ENCODE results near the gene RNF207.

Gene RNF207

DNA sequence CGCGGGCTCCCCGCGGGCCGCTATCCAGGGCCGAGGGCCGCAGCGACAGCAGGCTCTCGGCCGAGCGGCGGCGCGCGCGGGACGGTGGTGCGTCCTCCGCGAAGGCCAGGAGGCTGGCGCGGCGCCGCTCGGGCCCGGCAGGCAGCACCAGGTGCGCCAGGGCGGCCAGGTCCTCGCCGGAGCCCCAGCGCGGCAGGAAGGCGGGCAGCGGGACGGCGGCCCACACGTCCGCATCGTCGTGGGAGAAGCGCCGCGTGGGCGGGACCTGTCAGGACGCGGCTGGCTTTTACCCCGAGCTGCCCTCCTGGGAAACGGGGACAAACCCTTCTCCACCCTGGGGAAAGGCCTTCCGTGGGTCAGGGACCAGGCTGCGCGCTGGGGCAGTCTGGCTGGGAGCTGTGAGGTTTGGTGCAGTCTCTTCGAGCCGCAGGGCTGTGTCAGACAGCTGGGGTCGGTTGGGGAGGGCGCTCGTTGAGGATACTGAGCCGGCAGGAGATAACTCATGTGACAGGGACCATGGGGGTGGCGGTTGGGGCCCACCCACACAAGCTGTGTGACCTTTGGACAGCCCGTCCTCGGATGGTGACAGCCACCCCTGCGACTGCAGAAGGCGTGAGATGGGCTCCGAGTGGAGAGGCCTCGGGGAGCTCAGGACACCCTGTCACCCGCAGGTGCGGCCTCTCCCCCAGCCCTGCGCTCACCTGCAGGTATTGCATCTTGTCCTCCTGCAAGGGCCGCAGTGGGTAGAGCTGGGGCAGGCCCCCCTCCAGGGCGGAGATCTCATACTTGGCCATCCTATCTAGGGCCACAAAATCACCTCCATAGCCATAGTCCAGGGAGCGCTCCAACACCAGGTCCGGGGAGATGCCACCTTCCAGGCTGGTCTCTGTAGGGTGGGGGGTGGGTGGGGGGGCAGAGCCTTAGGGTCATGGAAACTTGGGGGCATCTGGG is 44.1 kb downstream of the RNF207 start:
- no peak for DNase-seq

DNA sequence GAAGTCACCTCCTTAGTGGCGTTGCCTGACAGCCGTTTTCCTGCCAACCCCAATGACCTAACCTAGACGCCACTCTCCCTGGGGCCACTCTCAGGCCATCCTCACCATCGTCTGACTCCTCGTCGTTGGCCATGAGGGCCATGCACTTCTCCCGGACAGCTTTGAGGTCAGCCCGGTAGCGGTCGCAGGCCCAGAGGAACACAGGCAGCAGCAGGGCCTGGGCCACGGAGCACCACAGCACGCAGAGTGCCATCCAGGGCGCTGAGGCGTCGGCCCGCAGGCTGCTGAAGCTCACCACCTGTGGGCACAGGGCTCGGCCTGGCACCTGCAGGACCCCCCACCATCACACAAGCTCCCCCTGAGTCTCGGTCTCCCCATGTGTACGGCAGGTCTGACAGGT is 45.3 kb downstream of the RNF207 start:
- DNase-seq: no peak

DNA sequence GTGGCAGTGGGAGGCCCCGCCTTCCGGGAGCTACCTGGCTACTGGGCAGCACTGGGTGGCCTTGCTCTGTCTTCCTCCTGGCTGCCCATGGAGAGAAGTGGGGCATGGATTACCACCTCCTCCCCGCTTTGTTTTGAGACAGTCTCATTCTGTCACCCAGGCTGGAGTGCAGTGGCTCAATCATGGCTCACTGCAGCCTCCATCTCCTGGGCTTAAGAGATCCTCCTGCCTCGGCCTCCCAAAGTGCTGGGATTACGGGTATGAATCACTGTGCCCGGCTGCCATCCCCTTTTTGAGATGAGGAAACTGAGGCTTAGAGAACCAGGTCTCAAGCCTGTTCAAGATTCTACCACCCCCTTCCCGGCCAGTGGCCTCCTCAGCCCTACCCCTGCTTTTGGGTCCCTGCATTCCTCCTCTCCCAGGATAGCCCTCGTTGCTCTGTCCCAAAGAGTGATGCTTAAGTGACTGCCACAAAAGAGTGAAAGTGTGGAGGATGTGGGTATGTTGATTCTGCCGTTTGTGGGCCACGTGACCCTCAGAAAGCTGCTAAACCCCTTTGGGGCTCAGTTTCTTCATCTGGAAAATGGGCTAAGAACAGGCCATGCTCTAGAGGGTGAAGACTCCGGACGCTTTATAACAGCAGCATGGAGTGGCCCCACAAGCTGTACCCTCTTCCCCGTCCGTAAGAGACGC is 45.9 kb downstream of the RNF207 start:
- no peak for DNase-seq

DNA sequence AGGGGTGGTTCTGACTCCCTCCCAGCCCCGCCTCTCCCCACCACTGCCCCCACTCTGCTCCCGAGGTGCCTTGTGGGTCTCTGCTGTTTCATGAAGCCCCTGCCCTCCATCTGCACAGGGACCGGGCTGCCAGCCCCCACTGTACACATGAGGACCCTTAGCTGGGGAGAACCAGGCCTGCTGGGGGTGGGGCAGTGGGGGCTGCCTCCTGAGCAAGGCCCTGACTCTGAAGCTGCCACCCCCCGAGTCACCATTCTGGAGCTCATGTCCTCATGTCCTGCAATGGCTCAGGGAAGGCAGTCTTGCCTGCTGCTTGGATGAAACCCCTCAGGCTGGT is 46.4 kb downstream of the RNF207 start:
- DNase-seq: no peak

DNA sequence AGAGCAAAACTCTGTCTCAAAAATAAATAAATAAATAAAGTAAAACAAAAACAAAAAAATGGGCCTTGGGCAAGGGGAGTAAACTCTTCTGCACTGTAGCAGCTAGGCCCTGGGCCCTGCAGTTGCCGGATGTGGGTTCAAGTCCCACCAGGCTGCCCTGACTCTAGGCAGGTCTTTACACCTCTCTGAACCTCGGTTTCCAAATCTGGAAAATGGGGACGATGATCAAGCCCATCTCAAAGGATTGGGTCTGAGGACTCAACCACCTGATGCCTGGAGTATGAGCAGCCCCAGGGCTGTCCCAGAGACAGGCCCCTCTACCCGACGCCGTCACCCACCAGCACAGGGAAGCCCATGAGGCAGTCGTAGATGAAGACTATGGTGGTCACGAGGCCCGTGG is 47.5 kb downstream of the RNF207 start:
- DNase-seq: no peak

DNA sequence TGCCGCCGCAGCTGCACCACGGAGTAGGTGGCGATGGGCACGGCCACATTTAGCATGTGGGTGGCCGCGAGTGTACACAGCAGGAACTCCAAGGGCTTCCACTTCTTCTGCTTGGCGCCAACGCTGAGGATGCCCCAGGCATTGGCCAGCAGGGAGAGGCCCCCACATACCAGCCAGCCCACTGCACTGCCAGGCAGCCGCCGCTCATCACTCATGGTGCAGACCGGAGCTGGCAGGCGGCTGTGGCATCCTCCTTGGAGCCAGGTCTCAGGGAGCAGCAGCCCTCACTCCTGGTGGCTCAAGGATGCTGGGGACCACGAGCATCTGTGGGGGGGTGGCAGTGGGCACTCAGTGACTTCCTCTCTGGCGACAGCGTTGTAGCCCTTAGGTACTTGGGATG is 48.8 kb downstream of the RNF207 start:
- no peak for DNase-seq

DNA sequence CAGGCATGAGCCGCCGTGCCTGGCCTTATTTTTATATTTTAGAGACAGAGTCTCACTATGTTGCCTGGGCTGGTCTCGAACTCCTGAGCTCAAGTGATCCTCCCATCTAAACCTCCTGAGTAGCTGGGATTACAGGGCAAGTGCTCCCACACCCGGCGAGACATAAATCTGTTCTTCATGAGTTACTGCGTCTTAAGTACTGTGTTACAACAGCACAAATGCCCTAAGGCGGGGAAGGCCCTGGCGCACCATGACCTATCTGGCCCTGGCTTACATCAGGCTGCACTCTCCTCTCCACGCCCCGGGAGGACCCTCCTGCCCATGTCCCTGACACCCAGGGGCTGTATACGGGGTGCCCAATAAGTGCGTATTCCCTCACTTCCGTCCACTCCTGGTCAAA is 50.7 kb downstream of the RNF207 start:
- no peak for DNase-seq

DNA sequence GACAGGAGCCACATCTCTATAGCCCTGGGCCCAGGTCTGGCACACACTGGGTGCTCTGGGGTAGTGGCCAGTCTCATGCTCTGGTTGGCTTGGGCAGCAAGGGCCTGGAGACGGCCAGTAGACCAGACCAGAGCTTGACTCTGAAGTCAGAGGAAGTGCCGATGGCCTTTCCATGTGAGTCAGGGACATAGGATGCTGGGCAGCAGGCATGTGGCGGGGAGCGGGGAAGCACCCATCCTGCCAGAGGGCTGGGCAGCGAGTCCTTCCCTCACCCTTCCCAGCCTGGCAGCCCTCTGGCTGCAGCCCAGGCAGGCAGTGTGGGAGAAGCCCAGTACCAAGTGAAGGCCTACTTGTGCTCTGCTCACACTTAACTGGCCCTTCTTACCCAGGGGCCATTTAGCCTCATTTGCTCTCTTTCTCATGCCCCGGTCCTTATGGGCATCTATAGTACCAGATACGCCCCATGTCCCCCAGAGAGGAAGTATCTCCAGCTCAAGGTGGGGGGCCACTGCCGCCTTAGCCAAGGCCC is 51.7 kb downstream of the RNF207 start:
- no peak for DNase-seq

DNA sequence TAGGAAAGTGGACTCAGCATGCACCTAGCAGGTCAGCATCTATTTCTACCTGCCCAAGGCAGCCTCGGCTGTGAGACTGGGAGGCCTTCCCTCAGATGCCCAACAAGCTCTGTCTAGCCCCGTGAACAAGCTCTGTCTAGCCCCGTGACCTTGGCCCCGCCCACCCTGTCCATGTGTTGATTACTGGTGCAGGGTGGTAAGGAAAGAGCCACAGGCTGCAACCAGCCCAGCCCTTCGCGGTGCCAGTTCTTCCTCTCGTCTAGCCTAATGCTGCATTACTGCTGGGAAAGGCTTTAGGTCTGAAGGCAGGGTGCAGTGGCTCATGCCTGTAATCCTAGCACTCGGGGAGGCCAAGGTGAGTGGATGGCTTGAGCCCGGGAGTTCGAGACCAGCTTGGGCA is 52.8 kb downstream of the RNF207 start:
- DNase-seq: no peak

DNA sequence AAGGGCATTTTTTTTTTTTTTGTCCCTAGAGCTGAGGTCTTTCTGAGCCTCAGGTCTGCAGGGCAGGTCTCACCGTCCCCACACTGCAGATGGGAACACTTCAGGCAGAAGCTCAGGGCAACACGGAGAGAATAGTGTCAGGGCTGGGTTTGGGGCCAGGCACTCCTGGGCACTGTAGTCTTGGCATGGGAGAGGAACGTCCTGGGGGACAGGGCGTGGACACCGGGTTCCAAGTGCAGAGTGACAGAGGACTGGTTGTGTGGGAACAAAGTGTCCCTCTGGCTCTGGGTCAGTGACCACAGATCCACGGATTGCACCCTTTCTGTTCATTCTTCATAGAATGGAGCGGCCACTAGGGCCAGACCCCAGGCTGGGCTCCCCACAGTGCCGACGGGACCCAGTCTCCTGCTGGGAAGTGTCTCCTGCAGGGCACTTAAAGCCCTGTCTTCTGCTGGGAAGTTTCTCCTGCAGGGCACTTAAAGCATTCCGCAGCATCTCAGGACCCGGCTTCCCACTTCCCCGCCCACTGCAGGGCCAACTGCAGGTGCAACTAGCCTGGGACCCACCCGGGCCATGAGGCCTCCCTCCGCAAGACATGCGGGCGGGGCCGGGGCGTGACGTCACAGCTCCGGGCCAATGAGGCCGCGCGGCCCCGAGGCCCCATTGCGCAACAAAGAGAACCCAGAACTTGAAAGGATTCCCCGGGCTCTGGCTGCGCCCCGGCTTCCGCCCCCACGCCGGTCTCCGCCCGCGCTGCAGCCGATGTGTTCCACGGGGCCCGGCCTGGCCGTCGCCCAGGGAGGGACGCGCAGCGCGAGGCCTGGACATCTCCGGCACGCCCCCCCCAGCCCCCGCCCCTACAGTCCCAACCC is 53.8 kb downstream of the RNF207 start:
- peak; percentile 90 for DNase-seq

DNA sequence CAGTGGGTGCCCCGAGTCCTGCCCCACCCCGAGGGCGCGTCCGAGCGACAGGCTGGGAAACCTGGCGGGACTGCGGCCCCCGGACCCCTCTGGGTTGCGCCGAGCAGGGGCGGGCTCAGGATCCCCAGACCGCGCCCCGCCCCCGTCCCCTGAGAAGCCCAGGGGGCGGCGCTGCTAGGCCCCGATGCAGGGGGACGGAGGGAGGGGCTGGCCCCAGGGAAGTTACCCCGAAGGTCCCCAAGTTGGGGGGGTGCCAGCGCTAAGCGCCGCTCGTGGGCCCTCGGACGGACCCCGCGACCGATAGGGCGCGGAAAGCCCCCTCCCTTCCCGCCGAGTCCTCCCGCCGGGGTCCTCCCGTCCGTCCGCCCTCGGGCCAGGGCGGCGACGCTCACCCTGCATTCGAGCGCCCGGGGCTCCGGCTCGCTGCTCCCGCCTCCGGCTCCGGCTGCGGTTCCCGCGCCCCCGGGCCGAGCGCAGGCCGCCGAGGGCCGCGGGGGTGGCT is 54.6 kb downstream of the RNF207 start:
- peak; percentile 27 for DNase-seq

DNA sequence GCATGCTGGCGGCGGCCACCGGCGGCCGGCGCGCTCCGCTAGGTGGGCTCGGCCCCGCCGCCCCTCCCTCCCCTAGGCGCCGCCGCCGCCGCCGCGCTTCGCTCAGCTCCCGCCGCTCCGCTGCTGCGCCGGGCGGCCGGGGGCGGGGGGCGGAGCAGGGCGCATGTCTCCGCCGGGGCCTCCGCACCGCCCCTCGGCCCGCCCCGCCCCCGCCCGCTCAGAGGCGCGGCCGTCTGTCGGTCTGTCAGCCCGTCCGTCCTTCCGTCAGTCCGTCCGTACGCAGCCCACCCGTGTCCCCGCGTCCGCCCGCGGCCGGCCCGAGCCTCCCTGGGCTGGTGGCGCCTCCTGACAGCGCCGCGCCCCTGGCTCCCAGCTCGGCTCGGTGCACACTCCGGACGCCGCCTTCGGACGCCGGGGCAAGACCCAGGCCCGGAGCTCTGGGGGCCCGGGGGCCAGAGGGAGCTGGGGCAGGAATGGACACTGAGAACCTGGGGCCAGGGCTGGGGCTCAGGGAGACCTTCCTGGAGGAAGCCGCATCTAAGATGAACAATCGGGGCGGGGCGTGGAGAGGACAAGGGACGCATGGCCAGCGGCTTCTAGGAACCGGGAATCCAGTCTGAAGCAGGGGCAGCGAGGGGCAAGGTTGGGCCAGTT is 55.2 kb downstream of the RNF207 start, which contains the start of gene GPR153:
GPR153 (minus strand) TSS at position 138 of the 654 bp plus-strand sequence. CDS start 6,193 bp downstream, outside the sequence.
- DNase-seq: peak; percentile 44

DNA sequence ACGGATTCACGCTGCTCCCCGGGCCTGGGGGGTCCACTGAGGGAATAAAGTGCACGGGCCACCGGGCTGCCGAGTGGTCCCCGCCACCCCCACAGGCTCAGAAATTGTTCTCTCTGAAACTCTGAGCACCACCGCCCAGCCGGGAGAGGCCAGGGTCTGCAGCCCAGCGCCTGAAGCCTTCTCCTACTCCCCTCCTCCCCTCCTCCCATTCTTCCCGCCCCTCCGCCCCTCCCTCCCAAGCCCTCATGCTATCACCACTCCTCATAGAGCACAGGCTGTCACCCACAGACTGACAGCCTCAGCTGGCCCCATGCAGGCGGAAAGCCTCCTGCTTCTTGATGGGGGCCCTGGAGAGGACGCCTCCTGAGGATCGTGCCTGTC is 55.7 kb downstream of the RNF207 start:
- DNase-seq: no peak

DNA sequence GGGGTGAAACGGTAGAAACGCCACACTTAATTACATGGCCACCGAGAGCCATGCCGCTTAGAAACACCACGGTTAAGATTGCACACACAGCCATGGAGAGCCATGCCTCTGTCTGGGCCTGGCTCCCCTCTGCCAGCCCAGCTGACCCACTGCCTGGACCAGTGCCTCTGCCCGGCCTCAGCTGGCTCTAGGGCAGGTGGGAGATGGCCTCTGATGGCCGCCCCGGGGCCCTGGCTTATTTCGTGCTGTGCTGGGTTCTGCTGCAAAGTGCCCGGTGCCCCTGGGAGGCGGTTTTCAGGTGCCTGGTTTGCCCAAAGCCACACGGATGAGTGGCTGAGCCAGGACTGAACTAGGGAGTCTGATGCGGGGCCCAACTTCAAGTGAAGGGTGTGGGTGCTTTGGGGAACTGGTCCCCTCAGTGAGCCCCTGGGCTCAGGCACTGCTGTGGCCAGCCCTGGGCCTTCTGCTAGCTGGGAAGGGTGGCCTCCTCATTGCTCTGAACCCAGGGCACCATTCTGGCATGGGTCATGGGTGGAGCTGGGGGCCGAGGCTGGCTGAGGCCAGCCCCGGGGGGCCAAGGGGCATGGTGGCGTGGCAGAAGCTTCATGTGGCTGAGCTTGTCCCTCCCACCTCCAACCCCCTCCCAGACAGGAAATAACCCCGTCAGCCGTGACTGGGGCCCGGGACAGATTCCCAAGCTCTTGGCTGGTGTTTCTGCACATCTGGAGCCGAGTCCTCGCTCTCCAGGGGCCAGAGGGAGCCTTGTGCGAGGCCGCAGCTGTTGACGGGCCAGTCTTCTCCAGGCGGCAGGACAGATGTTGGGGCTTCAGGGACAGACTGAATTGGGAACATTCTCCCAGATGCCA is 56.9 kb downstream of the RNF207 start:
- DNase-seq: no peak

DNA sequence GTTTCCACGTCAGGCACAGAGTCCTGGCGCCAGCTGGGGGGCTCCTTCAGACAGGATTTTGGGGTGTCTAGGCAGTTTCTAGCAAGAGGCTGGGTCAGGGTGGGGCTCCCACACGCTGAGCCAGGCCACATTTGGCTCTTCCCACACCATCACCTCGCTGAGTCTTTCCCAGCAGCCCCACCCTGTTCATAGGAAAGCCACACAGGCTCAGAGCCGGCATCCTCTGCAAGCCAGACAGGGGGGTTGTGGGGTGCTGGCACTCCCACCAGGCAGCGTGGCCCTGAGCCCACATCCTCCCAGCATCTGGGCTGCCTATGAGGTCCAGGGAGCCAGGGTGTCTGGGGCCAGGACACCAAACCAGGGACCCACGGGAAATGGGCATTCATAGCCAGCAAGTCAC is 57.8 kb downstream of the RNF207 start:
- no peak for DNase-seq

DNA sequence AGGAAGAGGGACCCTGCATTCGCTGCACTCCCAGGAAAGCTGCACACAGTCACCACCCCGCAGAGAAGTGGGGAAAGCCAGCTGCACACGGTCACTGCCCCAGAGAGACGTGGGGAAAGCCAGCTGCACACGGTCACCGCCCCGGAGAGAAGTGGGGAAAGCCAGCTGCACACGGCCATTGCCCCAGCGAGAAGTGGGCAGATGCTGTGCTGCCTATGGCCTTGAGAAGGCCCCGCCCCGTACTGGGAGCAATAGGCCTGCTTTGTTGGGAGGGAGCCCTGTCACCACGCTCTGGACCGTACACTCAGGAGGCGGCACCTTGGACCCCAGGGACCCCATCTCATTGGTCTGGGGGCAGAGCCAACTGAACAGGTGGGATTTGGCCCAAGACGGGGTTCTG is 59.2 kb downstream of the RNF207 start:
- no peak for DNase-seq

DNA sequence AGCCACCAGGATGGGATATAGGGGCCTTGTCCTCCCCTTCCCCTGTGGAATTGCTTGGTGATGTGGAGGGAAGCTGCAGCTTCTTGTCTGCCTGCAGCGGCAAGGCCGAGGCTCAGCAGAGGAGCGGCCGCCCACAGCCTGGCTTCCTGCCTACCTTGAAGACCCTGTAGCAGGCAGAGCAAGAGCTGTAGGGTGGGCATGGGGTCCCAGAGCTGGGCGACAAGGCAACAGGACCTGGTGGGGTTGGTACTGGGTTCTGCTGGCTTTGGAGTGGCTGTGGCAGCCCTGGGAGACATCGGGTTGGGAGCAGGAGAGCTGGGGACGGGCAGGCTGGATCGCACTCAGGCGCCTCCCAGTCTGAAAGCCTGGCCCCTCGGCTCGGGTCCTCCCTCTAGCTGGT is 60.7 kb downstream of the RNF207 start:
- DNase-seq: no peak

DNA sequence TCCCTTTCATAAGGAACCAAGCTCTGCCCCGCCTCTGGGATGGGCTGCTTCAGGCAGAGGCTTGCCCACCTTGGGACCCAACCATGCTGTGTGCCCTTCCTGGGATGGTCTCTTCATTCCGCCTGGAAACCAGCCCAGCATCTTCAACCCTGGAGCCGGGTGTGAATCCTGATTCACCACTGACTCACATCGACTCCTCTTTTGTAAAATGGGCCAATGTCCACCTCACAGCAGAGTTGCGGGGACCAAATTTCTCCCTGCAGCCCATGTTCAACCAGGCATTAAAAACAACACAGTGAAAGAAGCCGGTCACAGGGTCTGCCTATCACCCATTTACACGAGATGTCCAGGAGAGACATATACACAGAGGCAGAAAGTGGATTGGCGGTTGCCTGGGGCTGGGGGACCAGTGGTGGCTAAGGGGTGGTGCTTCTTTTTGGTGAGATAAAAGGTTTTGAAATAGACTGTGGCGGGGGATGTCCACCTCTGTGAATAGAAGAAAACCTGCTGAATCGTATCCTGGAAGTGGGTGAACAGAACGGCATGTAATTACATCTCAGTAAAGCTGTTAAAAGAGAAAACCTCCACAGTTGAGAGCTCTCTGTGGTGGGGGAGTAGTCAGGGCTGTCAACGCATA is 61.9 kb downstream of the RNF207 start:
- no peak for DNase-seq

DNA sequence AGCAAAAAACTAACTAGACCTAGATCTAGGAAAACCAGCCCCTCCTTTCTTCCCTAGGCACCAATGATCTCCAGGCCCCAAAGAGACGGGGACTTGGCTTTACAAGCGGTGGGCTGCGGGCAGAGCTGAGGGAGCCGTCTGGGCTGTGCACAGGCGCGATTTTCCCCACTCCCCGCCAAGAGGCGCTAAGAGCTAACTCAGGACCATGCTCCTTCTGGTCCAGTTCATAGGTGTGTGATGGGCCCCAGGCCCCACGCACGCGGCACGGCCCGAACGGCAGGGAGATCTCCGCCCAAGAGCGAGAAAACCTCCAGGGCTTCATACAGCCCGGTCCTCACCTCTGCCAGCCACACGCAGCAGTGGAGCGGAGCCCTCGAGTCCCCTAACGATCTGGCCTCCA is 62.5 kb downstream of the RNF207 start:
- no peak for DNase-seq

DNA sequence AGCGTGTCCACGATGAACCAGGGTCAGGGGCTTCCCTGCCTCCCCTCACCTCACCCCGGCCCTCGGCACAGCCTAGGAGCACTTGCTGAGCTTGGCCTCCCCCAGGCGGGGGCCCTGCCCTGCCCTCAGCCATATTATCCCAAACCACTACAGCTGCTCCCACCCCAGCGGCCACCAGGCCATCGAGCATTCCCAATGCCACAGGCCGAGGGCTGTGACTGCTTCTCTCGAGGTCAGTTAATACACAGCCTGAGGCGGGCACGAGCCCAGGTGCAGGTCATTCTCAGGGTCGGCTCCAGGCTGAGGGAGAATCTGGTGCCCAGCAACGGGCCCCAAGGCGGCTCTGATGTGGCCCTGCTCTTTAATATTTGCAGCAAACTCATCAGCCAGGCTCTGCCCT is 63.4 kb downstream of the RNF207 start:
- no peak for DNase-seq

Measured in activated CD4-positive, alpha-beta T cell treated with anti-CD3 and anti-CD28 coated beads, Interleukin-2, Interleukin-6, amounts not matched to agents 100 ng/mL and 50 ng/mL, durations not matched to agents 16 hours and 8 hours (primary cell).